ENCODE results near the gene PITPNC1.

GRCh38 chr17:67502151-67502550 is 125.1 kb downstream of the PITPNC1 start:
- TF ChIP-seq CTCF (conservative IDR thresholded peaks at IDR 0.05; ENCODE audit: low read depth, low read length) (no peak), EZH2 (IDR thresholded peaks at IDR 0.05; ENCODE audit: borderline replicate concordance, low read depth, low read length, poor library complexity, severe bottlenecking) (no peak)

All from A673 (cell line).